ENCODE measurements around the gene ZFP90.

The ZFP90 gene

DNA sequence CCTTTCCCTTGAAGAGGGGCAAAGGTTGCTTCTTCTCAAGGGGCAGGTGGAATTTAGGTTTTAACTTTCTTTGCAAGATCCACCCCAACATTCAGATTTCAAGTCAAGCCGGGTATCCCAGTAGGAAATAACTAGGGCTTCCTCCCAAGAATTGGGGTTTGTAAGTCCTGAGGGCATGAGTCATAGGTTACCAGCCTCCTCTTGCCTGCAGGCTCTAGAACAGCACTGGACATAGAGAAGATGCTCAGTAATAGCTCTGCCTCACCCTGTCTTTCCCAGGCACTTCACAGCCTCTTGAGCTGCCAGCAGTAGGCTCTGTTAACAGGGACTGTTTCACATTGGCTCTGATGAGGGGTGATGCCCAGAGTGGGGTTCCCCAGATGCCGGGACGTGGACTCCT lies 35.8 kb upstream of the ZFP90 start:
- Histone ChIP-seq H3K9ac (ENCODE audit: low read depth, low read length) (no peak overlapping the region), H3K4me1 (ENCODE audit: insufficient read depth, low read length) (no peaks in the 10 kb centered on the region), H3K27me3 (ENCODE audit: insufficient read depth, low read length) (no peaks in the 10 kb centered on the region), H3K27ac (ENCODE audit: low read depth, low read length) (no peak overlapping the region), H3K36me3 (ENCODE audit: insufficient read depth, low read length) (no peaks in the 10 kb centered on the region), H3K9me3 (ENCODE audit: insufficient read depth, low read depth, low read length) (no peaks in the 10 kb centered on the region), H3K4me3 (ENCODE audit: low read length) (no peak overlapping the region)
- WGBS, result 91% methylated on average over 3 of the region's 3 CpGs

DNA sequence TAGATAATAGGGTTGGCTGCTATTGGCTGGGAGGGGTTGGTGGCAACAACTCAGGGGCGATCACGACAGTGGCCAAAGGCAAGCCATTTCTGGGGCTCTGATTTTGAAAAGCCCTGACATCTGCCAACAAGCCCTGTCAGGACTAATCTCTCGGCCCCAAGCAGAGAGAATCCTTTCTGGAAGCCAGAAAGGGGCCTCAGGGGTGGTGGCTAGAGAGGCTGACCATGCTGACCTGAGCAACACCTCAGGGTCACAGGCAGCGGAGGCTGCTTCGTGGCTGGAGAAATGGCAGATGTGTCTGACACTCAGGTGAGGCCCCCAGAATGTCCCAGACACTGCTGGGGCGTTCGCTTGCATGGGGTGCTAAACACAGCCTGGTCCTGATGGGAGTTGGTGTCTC lies 35.0 kb upstream of the ZFP90 start:
- Histone ChIP-seq H3K27me3 (ENCODE audit: insufficient read depth, low read length) (no peaks in the 10 kb centered on the region), H3K9me3 (ENCODE audit: insufficient read depth, low read depth, low read length) (no peaks in the 10 kb centered on the region), H3K27ac (ENCODE audit: low read depth, low read length) (no peak overlapping the region), H3K9ac (ENCODE audit: low read depth, low read length) (no peak overlapping the region), H3K4me3 (ENCODE audit: low read length) (no peak overlapping the region), H3K36me3 (ENCODE audit: insufficient read depth, low read length) (no peaks in the 10 kb centered on the region), H3K4me1 (ENCODE audit: insufficient read depth, low read length) (no peaks in the 10 kb centered on the region)
- WGBS, result 94% methylated on average over 7 of the region's 7 CpGs

- Histone ChIP-seq H3K9me3 (ENCODE audit: insufficient read depth, low read depth, low read length) (no peaks in the 10 kb centered on the region), H3K27ac (ENCODE audit: low read depth, low read length) (no peak overlapping the region), H3K9ac (ENCODE audit: low read depth, low read length) (no peak overlapping the region), H3K27me3 (ENCODE audit: insufficient read depth, low read length) (peaks cover 8% of the 10 kb centered on the region), H3K36me3 (ENCODE audit: insufficient read depth, low read length) (no peaks in the 10 kb centered on the region), H3K4me1 (ENCODE audit: insufficient read depth, low read length) (no peaks in the 10 kb centered on the region), H3K4me3 (ENCODE audit: low read length) (no peak overlapping the region)
- 88% methylated on average over 10 of the region's 10 CpGs for WGBS
Observed at GRCh38 chr16:68506331-68507053, 32.6 kb upstream of the ZFP90 start.

GRCh38 chr16:68508013-68508412 lies 31.1 kb upstream of the ZFP90 start:
- 78% methylated on average over 8 of the region's 8 CpGs for WGBS

DNA sequence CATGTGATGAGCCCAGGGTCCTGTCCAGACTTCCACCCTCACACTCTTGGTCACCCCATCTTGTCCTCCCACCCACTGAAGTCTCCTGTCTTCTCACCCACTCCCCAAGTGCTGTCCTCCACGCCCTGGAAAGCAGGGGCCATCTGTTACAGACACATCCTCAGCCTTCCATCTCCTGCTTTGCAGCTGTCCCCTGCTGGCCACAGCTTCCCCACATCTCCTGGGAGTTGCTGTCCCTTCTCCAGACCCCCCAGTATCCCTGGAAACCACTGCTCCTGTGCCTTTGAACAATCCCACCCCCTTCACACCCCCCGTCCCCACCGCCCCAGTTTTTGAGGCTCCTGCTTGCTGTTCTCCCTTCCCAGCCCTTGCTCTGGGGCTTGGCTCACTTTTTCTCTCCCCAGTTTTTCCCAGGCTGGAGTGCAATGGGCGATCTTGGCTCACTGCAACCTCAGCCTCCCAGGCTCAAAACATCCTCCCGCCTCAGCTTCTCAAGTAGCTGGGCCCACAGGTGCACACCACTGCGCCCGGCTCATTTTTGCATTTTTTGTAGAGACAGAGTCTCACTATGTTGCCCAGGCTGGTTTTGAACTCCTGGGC lies 30.4 kb upstream of the ZFP90 start:
- WGBS, result 90% methylated on average over 7 of the region's 7 CpGs
- Histone ChIP-seq H3K9ac (ENCODE audit: low read depth, low read length) (no peak overlapping the region), H3K4me3 (ENCODE audit: low read length) (no peak overlapping the region), H3K36me3 (ENCODE audit: insufficient read depth, low read length) (no peaks in the 10 kb centered on the region), H3K27me3 (ENCODE audit: insufficient read depth, low read length) (peaks cover 8% of the 10 kb centered on the region), H3K27ac (ENCODE audit: low read depth, low read length) (no peak overlapping the region), H3K9me3 (ENCODE audit: insufficient read depth, low read depth, low read length) (no peaks in the 10 kb centered on the region), H3K4me1 (ENCODE audit: insufficient read depth, low read length) (no peaks in the 10 kb centered on the region)

More at GRCh38 chr16:68508013-68508412, 31.1 kb upstream of the ZFP90 start:
- H3K36me3 ChIP-seq (ENCODE audit: insufficient read depth, low read length), result no peaks in the 10 kb centered on the region
- no peaks in the 10 kb centered on the region for H3K4me1 ChIP-seq (ENCODE audit: insufficient read depth, low read length)
- no peak overlapping the region for H3K9ac ChIP-seq (ENCODE audit: low read depth, low read length)
- peaks cover 8% of the 10 kb centered on the region for H3K27me3 ChIP-seq (ENCODE audit: insufficient read depth, low read length)
- no peaks in the 10 kb centered on the region for H3K9me3 ChIP-seq (ENCODE audit: insufficient read depth, low read depth, low read length)
- H3K4me3 ChIP-seq (ENCODE audit: low read length), result no peak overlapping the region
- no peak overlapping the region for H3K27ac ChIP-seq (ENCODE audit: low read depth, low read length)

GRCh38 chr16:68509381-68509780 lies 29.7 kb upstream of the ZFP90 start:
- no peak overlapping the region for H3K9ac ChIP-seq (ENCODE audit: low read depth, low read length)
- WGBS, result 92% methylated on average over 6 of the region's 6 CpGs
- H3K9me3 ChIP-seq (ENCODE audit: insufficient read depth, low read depth, low read length), result no peaks in the 10 kb centered on the region
- no peaks in the 10 kb centered on the region for H3K4me1 ChIP-seq (ENCODE audit: insufficient read depth, low read length)
- no peak overlapping the region for H3K4me3 ChIP-seq (ENCODE audit: low read length)
- peaks cover 8% of the 10 kb centered on the region for H3K27me3 ChIP-seq (ENCODE audit: insufficient read depth, low read length)
- H3K27ac ChIP-seq (ENCODE audit: low read depth, low read length), result no peak overlapping the region
- no peaks in the 10 kb centered on the region for H3K36me3 ChIP-seq (ENCODE audit: insufficient read depth, low read length)

GRCh38 chr16:68510775-68511174 lies 28.3 kb upstream of the ZFP90 start:
- 95% methylated on average over 3 of the region's 3 CpGs for WGBS
- Histone ChIP-seq H3K27me3 (ENCODE audit: insufficient read depth, low read length) (peaks cover 8% of the 10 kb centered on the region), H3K9ac (ENCODE audit: low read depth, low read length) (no peak overlapping the region)

DNA sequence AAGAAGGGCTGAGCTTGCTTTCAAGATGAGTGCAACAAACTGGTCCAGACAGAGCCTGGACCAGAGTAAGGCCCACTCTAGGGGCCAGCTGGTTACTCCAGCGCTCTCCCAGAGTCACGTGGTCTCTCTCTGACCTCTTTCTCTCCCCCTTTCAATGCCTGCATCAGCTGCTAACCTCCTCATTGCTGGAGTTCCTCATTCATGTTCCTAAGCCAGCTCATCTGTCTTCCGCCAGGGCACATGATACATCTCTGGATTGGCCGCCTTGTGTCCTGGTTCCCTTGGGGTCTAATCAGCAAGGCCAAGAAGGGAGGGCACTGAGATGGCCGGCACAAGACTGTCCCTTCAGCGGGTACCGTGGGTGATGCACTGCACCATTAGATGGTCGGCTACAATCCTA lies 26.9 kb upstream of the ZFP90 start:
- Histone ChIP-seq H3K4me3 (ENCODE audit: low read length) (no peak overlapping the region), H3K27ac (ENCODE audit: low read depth, low read length) (no peak overlapping the region), H3K36me3 (ENCODE audit: insufficient read depth, low read length) (no peaks in the 10 kb centered on the region), H3K27me3 (ENCODE audit: insufficient read depth, low read length) (peaks cover 8% of the 10 kb centered on the region), H3K4me1 (ENCODE audit: insufficient read depth, low read length) (no peaks in the 10 kb centered on the region), H3K9ac (ENCODE audit: low read depth, low read length) (no peak overlapping the region), H3K9me3 (ENCODE audit: insufficient read depth, low read depth, low read length) (no peaks in the 10 kb centered on the region)
- WGBS, result 78% methylated on average over 8 of the region's 8 CpGs

More at GRCh38 chr16:68510775-68511174, 28.3 kb upstream of the ZFP90 start:
- no peak overlapping the region for H3K27ac ChIP-seq (ENCODE audit: low read depth, low read length)
- H3K4me3 ChIP-seq (ENCODE audit: low read length), result no peak overlapping the region
- no peaks in the 10 kb centered on the region for H3K36me3 ChIP-seq (ENCODE audit: insufficient read depth, low read length)
- no peaks in the 10 kb centered on the region for H3K4me1 ChIP-seq (ENCODE audit: insufficient read depth, low read length)
- no peaks in the 10 kb centered on the region for H3K9me3 ChIP-seq (ENCODE audit: insufficient read depth, low read depth, low read length)

- no peaks in the 10 kb centered on the region for H3K9me3 ChIP-seq (ENCODE audit: insufficient read depth, low read depth, low read length)
- no peak overlapping the region for H3K27ac ChIP-seq (ENCODE audit: low read depth, low read length)
- no peaks in the 10 kb centered on the region for H3K4me1 ChIP-seq (ENCODE audit: insufficient read depth, low read length)
- H3K27me3 ChIP-seq (ENCODE audit: insufficient read depth, low read length), result peaks cover 8% of the 10 kb centered on the region
- no peak overlapping the region for H3K9ac ChIP-seq (ENCODE audit: low read depth, low read length)
- H3K36me3 ChIP-seq (ENCODE audit: insufficient read depth, low read length), result no peaks in the 10 kb centered on the region
- 97% methylated on average over 1 of the region's 1 CpG for WGBS
- no peak overlapping the region for H3K4me3 ChIP-seq (ENCODE audit: low read length)
Observed at GRCh38 chr16:68512742-68513141, 26.3 kb upstream of the ZFP90 start.

- H3K4me1 ChIP-seq (ENCODE audit: insufficient read depth, low read length), result no peaks in the 10 kb centered on the region
- no peaks in the 10 kb centered on the region for H3K9me3 ChIP-seq (ENCODE audit: insufficient read depth, low read depth, low read length)
- H3K4me3 ChIP-seq (ENCODE audit: low read length), result no peak overlapping the region
- WGBS, result 85% methylated on average over 3 of the region's 3 CpGs
- H3K36me3 ChIP-seq (ENCODE audit: insufficient read depth, low read length), result no peaks in the 10 kb centered on the region
- H3K27ac ChIP-seq (ENCODE audit: low read depth, low read length), result no peak overlapping the region
- no peak overlapping the region for H3K9ac ChIP-seq (ENCODE audit: low read depth, low read length)
- H3K27me3 ChIP-seq (ENCODE audit: insufficient read depth, low read length), result peaks cover 6% of the 10 kb centered on the region
Observed at GRCh38 chr16:68514511-68514910, 24.6 kb upstream of the ZFP90 start.

DNA sequence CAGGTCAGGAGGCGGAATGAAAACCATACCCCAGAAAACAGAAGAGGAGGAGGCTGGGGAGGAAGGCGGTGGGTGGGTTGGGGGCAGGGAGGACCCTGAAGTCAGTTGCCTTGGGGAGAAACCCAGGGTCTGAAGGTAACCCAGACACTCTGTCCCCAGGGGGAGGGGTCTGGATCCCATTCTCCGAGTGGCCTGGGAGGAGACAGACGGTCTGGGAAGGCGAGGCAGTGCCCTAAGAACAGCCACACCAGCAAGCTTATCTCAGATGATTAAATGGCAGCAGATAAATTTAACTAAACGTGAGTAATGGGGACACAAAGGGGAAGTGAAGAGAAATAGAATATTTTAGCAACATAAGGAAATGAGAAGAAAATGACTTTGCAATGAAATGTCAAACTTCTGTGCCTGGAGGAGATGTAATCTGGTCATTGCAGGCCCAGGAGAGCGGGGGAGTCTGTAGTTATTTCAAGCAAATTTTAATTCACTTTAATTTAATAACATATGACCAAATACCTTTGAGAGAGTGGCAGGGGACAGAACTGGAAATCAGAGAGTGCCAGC lies 21.4 kb upstream of the ZFP90 start:
- H3K4me1 ChIP-seq (ENCODE audit: insufficient read depth, low read length), result no peaks in the 10 kb centered on the region
- no peak overlapping the region for H3K4me3 ChIP-seq (ENCODE audit: low read length)
- no peak overlapping the region for H3K9ac ChIP-seq (ENCODE audit: low read depth, low read length)
- no peak overlapping the region for H3K27ac ChIP-seq (ENCODE audit: low read depth, low read length)
- H3K9me3 ChIP-seq (ENCODE audit: insufficient read depth, low read depth, low read length), result no peaks in the 10 kb centered on the region
- WGBS, result 72% methylated on average over 6 of the region's 7 CpGs
- no peaks in the 10 kb centered on the region for H3K36me3 ChIP-seq (ENCODE audit: insufficient read depth, low read length)
- H3K27me3 ChIP-seq (ENCODE audit: insufficient read depth, low read length), result peaks cover 8% of the 10 kb centered on the region
